GM18499 (cell line): ENCODE results near the gene HPX.

Experiments used
- ATAC-seq: cut with Tn5 transposase; IDR thresholded peaks from one replicate; pipeline ENCODE4 v1.9.1; 2021; ENCODE audit warnings: moderate number of reproducible peaks; ENCODE audit not compliant: insufficient read depth, unreplicated experiment

The HPX gene

GRCh38 chr11:6468712-6469495 is 28.1 kb upstream of the HPX start:
- peak; percentile 76 for ATAC-seq

DNA sequence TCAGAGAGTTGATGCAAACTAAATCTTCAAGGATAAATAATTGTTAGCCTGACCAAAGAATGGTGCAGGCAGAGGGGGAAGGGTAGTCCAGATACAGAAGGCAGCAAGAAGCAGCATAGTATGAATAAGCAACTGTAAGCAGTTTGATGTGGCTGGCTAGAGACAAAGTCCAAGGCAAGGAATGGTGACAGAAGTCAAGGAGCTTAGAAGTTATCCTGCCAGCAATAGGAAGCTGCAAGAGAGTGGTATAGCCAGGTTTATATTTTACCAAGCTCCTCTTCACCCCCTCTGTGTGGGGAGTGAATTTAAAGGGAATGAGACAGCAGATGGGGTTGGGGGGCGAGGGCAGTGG is 18.3 kb upstream of the HPX start:
- no peak for ATAC-seq

GRCh38 chr11:6458352-6459098 is 17.7 kb upstream of the HPX start:
- no peak for ATAC-seq

DNA sequence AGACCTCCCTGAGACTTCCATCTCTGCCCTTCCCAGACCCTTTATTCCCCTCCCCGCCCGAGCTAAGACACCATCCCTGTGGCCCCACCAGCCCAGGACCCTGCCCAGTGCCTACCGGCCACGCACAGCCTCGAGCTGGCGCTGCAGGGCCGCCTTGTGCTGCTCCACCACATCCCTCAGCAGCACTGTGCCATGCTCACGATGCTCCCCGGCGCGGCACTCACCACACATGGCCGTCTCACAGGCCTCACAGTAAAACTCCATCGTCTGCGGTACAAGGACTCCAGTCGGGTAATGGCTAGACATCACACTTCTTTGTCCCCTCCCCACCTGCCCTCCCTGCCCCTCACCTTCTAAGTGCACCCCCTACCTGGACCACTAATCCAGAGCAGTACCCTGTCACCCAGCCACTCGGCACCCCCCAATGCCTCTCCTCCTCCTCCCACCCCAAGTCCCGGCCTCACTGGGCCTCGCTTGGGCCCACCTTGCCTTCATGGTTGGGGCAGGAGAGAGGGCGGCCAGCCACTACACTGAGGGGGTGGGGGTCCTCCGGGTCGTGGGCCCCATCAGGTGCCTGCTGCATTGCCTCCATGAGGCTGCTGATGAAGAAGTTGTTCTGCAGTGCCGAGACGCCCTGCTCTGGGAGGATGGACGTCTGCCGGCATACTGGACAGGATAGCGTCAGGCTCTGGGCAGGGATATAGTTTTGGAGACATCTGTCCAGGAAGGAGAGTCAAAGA is 17.0 kb upstream of the HPX start:
- no peak for ATAC-seq

DNA sequence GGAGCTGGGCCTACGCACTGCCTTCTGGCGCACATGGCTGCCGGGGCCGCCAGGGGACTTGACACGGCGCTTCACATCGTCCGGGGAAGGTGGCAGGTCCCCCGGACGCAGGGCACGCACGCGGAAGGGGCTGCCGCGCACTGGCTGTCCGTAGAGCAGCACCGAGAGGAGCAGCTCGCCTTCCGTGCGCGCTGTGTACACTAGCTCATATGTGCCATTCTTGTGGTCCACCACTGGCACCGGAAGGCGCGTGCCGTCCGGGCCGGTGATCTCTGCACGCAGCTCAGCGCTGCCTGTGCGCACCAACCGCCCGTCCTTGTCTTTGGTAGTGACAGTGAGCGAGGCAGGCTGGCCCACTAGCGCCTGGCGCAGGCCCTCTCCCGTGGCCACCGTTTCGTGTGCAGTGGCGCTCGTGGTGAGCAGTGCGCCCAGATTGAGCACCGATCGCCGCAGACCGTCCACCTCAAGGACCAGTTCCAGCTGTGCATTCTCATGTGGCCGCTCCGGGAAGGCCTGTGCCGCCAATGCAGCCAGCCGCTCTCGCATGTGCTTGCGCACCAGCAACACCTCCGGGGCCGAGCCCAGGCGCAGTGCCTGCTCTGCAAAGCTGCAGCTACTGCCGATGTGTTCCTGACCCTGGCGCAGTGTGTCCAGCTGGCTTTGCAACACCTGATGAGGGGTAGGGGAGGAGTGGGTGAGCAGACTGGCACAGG is 15.7 kb upstream of the HPX start:
- no peak for ATAC-seq

DNA sequence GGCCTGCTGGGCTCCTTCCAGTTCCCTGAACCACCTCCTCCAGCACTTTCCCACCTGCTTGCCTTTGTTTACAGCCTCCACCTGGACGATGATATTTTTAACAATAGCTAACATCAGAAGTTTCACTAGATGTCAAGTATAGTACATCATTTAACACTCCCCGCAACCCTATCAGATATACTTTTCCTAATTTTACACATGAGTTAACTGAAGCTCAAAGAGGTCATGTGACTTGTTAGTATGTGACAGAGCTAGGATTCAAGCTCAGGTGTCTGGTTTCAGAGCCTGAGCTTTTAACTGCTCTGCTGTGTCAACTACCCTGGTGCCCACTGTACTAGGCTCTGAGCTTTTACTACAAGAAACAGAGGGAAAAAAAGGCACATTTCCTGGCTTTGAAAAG is 14.3 kb upstream of the HPX start:
- ATAC-seq: no peak

DNA sequence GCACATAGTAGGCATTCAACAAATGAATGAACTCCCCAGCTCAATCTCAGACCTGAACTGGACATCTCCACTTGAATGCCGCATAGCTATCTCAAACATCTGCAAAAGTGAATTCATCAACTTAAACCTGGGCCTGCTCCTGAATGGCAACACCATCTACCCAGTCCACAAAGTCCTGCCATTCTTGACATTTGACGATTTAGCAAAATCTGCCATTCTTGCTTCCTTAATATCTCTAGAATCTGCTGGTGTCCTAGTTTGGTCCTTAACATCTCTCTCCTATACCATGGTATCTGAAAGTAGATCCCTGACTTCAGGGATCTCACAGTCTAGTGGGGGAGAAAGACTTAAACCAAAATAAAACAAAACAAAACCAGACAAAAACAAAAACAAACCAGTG is 12.4 kb upstream of the HPX start:
- no peak for ATAC-seq

DNA sequence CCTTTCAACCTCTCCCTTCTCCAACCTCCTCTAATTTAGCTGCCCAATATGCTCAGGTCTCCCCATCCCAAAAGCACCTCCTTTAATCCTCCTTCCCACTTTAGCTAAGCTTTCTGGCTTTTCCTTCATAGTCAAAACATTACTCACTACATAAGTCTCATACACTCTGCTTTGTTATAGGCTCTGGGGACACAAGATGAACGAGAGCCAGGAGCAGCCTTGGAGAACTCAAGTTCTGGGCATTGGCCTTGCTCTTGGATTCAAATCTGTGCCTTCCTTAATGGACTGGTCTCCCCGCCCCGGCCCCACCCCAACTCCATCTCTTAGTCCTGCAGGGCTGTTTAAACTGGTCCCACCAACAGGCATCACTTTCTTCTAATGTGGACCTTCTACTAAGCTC is 11.4 kb upstream of the HPX start:
- ATAC-seq: no peak

DNA sequence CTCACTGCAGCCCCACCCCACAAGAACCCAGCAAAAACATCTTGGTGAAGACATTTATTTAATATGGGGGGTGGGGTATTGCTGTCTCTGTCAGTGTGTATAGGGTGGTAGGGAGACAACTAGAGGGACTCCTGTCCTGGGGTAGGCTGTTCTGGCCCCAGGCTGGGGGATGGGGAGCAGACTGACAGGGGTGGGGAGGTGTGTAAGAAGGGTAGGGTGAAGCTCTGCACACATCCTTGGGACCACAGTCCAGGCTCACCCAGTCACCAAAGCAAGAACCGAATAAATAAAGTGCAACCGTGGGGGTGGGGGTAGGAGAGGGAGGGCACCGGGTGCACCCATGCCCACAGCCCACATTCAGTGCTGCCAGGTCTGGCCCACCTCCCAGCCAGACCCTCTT is 7.8 kb upstream of the HPX start:
- ATAC-seq: no peak

GRCh38 chr11:6443269-6444003 is 2.6 kb upstream of the HPX start:
- peak; percentile 48 for ATAC-seq

GRCh38 chr11:6442441-6442840 is 1.7 kb upstream of the HPX start:
- no peak for ATAC-seq

GRCh38 chr11:6438979-6439571 is 1.7 kb downstream of the HPX start:
- no peak for ATAC-seq

DNA sequence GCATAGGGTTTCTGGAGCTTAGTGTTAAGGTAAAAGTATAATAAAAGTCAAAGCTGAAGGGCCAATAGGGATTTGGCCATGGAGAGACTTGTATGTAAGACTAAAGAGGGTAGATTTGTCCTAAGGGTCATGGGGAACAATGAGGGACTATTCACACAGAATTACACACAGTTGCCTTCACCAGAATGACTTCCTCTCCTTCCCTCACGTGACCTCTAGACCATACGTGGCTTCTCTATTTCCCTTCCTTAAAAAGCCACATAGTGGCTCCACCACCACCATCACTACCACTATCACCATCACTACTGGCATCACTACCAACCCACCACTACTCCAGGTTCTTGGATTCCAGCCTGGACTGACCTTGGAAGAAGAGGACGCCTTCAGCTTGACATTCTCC is 2.8 kb downstream of the HPX start:
- no peak for ATAC-seq

DNA sequence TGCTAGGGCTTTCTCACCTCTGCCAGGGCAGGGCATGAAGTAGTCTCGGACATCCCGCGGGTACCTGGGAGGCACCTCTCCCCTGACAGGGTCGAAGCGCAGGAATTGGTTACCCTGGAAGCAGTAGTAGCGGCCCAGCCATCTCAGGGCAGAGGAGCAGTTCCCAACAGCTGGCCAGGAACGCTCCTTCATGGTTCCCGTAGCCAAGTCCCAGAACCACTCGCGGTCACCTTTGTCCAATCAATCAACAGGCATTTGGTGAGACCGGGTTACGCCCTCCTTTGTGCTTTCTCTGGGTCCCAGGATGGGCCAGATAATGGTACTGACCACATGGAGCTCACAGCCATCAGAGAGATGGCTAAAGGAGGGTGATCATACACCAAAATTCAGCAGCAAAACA is 3.4 kb downstream of the HPX start:
- ATAC-seq: no peak

GRCh38 chr11:6433998-6434660 is 6.7 kb downstream of the HPX start:
- no peak for ATAC-seq

GRCh38 chr11:6431861-6432260 is 8.9 kb downstream of the HPX start:
- ATAC-seq: no peak

GRCh38 chr11:6427516-6427915 is 13.3 kb downstream of the HPX start:
- no peak for ATAC-seq

DNA sequence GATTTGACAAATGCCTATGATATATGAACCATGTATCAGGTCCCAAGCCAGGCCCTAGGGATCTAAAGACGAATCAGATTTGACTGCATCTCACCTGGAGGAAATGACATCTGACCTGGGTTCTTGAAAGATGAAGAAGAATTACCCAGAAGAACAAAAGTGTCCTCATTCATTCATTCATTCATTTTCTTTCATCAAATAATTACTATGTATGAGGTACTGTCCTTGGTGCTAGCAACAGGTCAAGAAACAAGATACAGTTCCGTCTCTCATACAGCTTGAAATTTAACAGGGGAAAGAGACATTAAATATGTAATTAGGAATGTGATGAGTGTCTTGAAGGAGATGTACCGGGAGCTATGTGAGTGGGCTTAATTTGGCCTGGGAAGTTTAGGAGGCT is 20.1 kb downstream of the HPX start:
- no peak for ATAC-seq

DNA sequence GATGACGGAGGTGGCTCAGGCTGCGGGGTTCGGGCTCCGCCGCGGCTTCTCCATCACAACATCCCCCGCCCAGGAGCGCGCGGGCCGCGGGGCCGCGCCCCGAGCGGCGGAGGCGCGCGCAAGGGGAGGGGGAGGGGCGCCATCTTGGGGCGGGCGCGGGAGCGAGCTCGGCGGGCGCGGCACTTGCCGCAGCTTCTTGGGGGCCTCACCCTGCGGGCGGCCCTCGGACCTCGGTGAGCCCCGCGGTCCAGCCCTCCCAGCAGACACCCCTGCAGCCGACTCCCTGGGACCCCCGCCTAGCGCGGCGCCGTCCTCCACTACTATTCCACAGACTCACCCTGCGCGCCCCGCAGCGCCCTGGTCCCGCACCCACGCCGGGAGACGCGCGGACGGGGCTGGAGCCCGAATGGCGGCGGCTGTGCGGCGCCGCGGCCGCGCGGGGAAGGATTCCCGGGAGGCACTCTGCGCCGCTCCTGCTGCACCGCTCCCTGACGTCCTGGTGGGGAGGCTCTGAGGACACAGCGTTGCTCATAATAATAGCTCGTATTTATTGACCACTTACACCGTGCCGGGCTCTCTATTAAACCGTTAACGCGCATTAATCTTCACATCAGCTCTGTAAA is 21.7 kb downstream of the HPX start, which contains the start of gene APBB1:
APBB1 (minus strand) TSS at position 86 of the 623 bp plus-strand sequence. CDS start 7,747 bp downstream, outside the sequence.
- ATAC-seq: no peak
